Left lung (tissue), 10 donors: ENCODE results near the gene ATP9A. TPM values are rescaled to one million over a fixed set of nuclear protein-coding genes. Genes with fewer than 3 reads are reported as not detected.
A peak's percentile ranks its signal among the peaks of the same experiment; 100 is the strongest.

ENCODE experiments used
- ATAC-seq: fragments of 200-7000 bp; cut with Tn5 transposase; one replicate; pipeline ENCODE4 v1.9.1; 2020; ENCODE audit warnings: moderate library complexity
- DNase-seq, 4 donors: peaks; one replicate each; pipeline ENCODE4 v3.0.0-alpha.2; 2013 to 2020
- H3K27ac ChIP-seq, 2 donors: fragments of 200-600 bp; sonication (generic) in 1 of 2; one replicate each; pipeline versions ENCODE4 v1.5.0 to v1.8.0; 2020 to 2021
- H3K27me3 ChIP-seq, 2 donors: fragments of 200-600 bp; sonication (generic) in 1 of 2; one replicate each; pipeline versions ENCODE4 v1.5.0 to v1.8.0; 2020 to 2021
- H3K36me3 ChIP-seq, 2 donors: fragments of 200-600 bp; sonication (generic) in 1 of 2; one replicate each; pipeline versions ENCODE4 v1.5.0 to v1.8.0; 2020 to 2021
- H3K4me1 ChIP-seq, 2 donors: fragments of 200-600 bp; one replicate each; pipeline ENCODE4 v1.8.0; 2021
- H3K4me3 ChIP-seq, 2 donors: fragments of 200-600 bp; sonication (generic) in 1 of 2; one replicate each; pipeline versions ENCODE4 v1.5.0 to v1.8.0; 2020 to 2021; ENCODE audit warnings: mild to moderate bottlenecking in 1 of 2
- H3K9me3 ChIP-seq, 2 donors: fragments of 200-600 bp; sonication (generic) in 1 of 2; one replicate each; pipeline versions ENCODE4 v1.5.0 to v1.8.0; 2020 to 2021
- intact Hi-C, 2 donors: fragments of 100-400 bp; cut with DNase I; formaldehyde crosslinking; loops; one replicate each; pipeline versions ENCODE4 v1.11.2 to v1.14.2; 2022
- polyA plus RNA-seq, 6 donors: library from polyadenylated mRNA; unstranded; fragments of 120-200 nt; gene quantifications; one replicate each; pipeline ENCODE4 v1.2.1, GENCODE V29; 2013; ENCODE audit not compliant: insufficient read length in 6 of 6
- total RNA-seq, 2 donors: library from RNA; stranded (reverse); fragmentation: NEBNext Ultra II Directional; extraction: Animal tissue kit (Norgen Biotek cat#: 25700); gene quantifications; one replicate each; pipeline ENCODE4 v1.2.1, GENCODE V29; 2021
- TF ChIP-seq, protein P1 (sequence below), 2 donors: fragments of 200-600 bp; sonication (generic) in 1 of 2; IDR thresholded peaks; one replicate each; pipeline versions ENCODE4 v1.5.0 to v1.8.0; 2021; ENCODE audit warnings: antibody characterized with exemption in 2 of 2
- donor health status: DM: no; HTN: yes; CAD: no.
- donor health status: DM: no; HTN: no; CAD: no.

ATP9A gene
- total and polyA plus RNA-seq, 8 donors: 15.3 to 59.7 (median 50.4) TPM

DNA sequence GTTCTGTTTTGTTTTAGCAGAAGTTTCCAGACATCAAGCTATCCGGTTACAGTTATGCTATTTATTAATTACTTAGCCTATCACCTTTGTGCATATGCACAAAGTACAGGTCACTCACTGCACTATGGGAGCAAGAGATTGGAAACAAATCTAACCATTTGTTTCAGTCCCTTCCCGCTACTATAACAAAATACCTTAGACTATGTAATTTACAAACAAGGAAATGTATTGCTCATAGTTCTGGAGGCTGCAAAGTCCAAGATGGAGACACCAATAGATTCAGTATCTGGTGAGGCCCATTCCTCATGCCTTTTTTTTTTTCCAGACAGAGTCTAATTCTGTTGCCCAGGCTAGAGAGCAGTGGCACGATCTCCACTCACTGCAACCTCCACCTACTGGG is 35.1 kb downstream of the ATP9A start:
- DNase-seq (no peak), ATAC-seq (no peak)
- Histone ChIP-seq H3K4me1 (no peaks in the 10 kb centered on the region), H3K36me3 (no peaks in the 10 kb centered on the region), H3K27me3 (no peaks in the 10 kb centered on the region), H3K9me3 (no peaks in the 10 kb centered on the region), H3K4me3 (no peak overlapping the region), H3K27ac (no peak overlapping the region)
- intact Hi-C loops: no loop called here
- TF ChIP-seq, protein P1, sequence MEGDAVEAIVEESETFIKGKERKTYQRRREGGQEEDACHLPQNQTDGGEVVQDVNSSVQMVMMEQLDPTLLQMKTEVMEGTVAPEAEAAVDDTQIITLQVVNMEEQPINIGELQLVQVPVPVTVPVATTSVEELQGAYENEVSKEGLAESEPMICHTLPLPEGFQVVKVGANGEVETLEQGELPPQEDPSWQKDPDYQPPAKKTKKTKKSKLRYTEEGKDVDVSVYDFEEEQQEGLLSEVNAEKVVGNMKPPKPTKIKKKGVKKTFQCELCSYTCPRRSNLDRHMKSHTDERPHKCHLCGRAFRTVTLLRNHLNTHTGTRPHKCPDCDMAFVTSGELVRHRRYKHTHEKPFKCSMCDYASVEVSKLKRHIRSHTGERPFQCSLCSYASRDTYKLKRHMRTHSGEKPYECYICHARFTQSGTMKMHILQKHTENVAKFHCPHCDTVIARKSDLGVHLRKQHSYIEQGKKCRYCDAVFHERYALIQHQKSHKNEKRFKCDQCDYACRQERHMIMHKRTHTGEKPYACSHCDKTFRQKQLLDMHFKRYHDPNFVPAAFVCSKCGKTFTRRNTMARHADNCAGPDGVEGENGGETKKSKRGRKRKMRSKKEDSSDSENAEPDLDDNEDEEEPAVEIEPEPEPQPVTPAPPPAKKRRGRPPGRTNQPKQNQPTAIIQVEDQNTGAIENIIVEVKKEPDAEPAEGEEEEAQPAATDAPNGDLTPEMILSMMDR (IDR thresholded peaks at IDR 0.05): no peak

DNA sequence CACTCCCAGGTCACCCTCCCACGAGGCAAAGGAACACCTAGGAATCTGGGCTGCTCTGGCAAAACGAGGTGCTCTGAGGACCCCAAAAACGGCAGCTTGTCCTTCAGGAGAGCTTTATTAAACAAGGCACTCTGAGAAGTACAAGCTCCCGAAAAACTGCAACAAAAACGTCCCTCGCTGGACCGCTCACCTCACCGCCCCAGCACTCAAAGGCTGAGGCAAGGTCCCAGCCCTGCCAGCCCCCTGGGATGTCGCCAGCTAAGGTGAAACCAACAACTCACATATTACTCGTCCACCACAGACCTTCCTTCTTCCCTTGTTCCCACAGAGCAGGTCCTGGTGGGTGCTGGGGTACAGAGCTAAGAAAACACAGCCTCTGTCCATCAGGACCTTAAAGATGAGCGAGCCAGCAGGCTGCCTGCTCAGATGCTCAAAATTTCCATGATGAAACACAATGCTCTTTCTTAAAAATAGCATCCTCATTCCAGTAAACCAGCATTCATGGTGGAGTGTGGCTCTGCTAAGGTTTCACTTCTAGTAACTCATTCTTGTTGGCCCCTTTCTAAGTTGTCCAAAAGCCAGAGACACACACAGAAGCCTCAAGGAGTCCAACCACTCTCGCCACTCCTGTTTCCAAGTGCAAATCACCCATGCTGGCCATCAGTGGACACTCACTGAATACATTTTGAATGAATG is 35.9 kb downstream of the ATP9A start:
- H3K36me3 ChIP-seq: no peaks in the 10 kb centered on the region
- H3K9me3 ChIP-seq: no peaks in the 10 kb centered on the region
- no peak overlapping the region for H3K4me3 ChIP-seq
- TF ChIP-seq, protein P1 (IDR thresholded peaks at IDR 0.05): no peak
- intact Hi-C loops: no loop called here
- peak in 2 of 4 donors; percentile 52 to 57 for DNase-seq
- peak overlapping the region; percentile 37 to 75 for H3K27ac ChIP-seq
- peak; percentile 60 for ATAC-seq
- no peaks in the 10 kb centered on the region for H3K4me1 ChIP-seq
- no peaks in the 10 kb centered on the region for H3K27me3 ChIP-seq

DNA sequence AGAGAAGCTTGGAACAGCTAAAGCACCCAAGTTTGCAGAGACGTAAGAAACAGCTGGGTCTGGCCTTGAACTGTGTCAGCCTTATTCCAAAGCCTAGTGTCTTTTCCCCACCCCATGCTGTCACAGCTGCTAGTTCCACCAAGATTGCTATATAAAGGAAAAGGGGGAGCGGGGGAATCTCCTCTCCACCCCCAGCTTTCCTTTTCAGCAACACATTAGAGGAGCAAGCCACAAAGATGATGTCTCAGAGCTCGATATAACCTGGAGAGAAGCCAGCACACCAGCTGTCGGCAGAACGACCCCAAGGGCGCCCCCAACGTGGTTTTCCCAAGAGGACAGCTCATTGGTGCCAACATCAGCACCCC is 36.5 kb downstream of the ATP9A start:
- Histone ChIP-seq H3K4me3 (no peak overlapping the region), H3K27ac (peak overlapping the region; percentile 37 to 75), H3K9me3 (no peaks in the 10 kb centered on the region), H3K36me3 (no peaks in the 10 kb centered on the region), H3K4me1 (no peaks in the 10 kb centered on the region), H3K27me3 (no peaks in the 10 kb centered on the region)
- ATAC-seq: no peak
- TF ChIP-seq, protein P1 (IDR thresholded peaks at IDR 0.05): no peak
- DNase-seq: peak in 2 of 4 donors; percentile 73 to 85
- intact Hi-C loops: no loop called here

DNA sequence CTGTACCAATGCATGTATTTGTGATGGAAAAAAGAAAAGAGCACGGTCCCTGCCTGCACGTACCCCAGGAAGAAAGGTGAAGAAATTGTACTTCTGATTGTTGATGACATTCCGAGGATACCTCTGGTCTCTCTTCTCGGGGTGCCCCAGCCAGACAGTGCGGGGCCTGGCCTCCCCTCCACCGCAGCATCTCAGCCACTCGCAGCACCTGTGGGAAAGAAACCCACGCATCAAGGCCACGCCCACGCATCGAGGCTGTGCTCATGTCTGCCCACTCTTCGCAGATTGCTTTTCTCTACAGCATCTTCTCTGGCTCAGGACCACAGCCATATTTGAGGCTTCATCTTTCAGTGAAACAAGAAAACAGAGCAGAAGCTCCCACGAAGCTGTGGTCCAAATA is 38.4 kb downstream of the ATP9A start:
- Histone ChIP-seq H3K36me3 (no peaks in the 10 kb centered on the region), H3K9me3 (no peaks in the 10 kb centered on the region), H3K4me3 (no peak overlapping the region), H3K27ac (no peak overlapping the region), H3K4me1 (no peaks in the 10 kb centered on the region), H3K27me3 (no peaks in the 10 kb centered on the region)
- DNase-seq: no peak
- TF ChIP-seq, protein P1 (IDR thresholded peaks at IDR 0.05): no peak
- ATAC-seq: no peak
- intact Hi-C loops: no loop called here

DNA sequence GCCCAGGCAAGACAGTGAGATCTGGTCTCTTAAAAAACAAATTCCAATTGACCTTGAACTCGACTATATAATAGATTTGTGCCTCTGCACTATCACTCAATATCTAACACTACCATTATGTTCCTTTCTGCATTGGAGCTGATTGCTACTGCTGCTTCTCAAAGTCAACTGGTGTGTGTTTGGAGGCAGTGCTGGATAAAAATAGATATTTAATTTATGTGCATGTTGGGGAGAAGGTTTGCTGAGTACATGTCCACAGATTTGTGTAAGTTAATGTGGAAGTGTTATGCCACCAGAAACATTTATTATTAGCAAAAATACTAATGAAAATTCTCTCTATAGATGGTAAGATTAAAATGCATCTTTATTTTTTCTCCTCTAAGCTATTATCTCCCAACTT is 39.5 kb downstream of the ATP9A start:
- ATAC-seq (no peak), DNase-seq (no peak)
- intact Hi-C loops: no loop called here
- no peak overlapping the region for H3K4me3 ChIP-seq
- TF ChIP-seq, protein P1 (IDR thresholded peaks at IDR 0.05): no peak
- H3K27ac ChIP-seq: no peak overlapping the region
- no peaks in the 10 kb centered on the region for H3K4me1 ChIP-seq
- no peaks in the 10 kb centered on the region for H3K27me3 ChIP-seq
- no peaks in the 10 kb centered on the region for H3K36me3 ChIP-seq
- H3K9me3 ChIP-seq: no peaks in the 10 kb centered on the region
